H1 (cell line): ENCODE data around the gene P2RY11. TPM values are rescaled to one million over a fixed set of nuclear protein-coding genes. Genes with fewer than 3 reads are reported as not detected.
A peak's percentile ranks its signal among the peaks of the same experiment; 100 is the strongest.

ENCODE experiments used
- CTCF ChIA-PET: fragments of 300-600 bp; sonication (Branson Sonifier 250); formaldehyde crosslinking; loops from one replicate; lab custom pipeline; 2021; ENCODE audit not compliant: partially characterized antibody; lab: Charles Lee
- POLR2A ChIA-PET: fragments of 300-600 bp; sonication (Branson Sonifier 250); formaldehyde crosslinking; loops from one replicate; lab custom pipeline; 2021; ENCODE audit warnings: inconsistent platforms; ENCODE audit not compliant: partially characterized antibody; lab: Charles Lee
- DNase-seq, 2 experiments: peaks; one replicate each; pipeline versions ENCODE4 v3.0.0 to v3.0.0-alpha.2; 2010 to 2022; ENCODE audit warnings: low spot score in 2 of 2, low read depth in 1 of 2, mixed read lengths in 1 of 2
- FAIRE-seq: peaks from 2 replicates; lab custom pipeline; 2011; peaks lifted over from hg19 to GRCh38; lab: Jason Lieb, UNC
- H2AFZ ChIP-seq: 2 replicates; pipeline ENCODE4 v1.8.1; 2012; ENCODE audit warnings: low read length, inconsistent platforms
- H2AK5ac ChIP-seq: 2 replicates; pipeline ENCODE4 v1.6.1; 2013; ENCODE audit warnings: low read depth, low read length
- H2BK120ac ChIP-seq: replicated peaks from 2 replicates; pipeline ENCODE3; 2013; ENCODE audit warnings: low read depth, low read length, inconsistent platforms
- H2BK12ac ChIP-seq: 2 replicates; pipeline ENCODE4 v1.6.1; 2013; ENCODE audit warnings: low read depth, low read length
- H2BK15ac ChIP-seq: 2 replicates; pipeline ENCODE4 v1.6.1; 2013; ENCODE audit warnings: low read length
- H2BK20ac ChIP-seq: 2 replicates; pipeline ENCODE4 v1.6.1; 2013; ENCODE audit warnings: low read length
- H2BK5ac ChIP-seq: 2 replicates; pipeline ENCODE4 v1.6.1; 2013; ENCODE audit warnings: low read depth, low read length
- H3K14ac ChIP-seq: 2 replicates; pipeline ENCODE4 v1.6.1; 2013; ENCODE audit warnings: inconsistent platforms; ENCODE audit not compliant: insufficient read length
- H3K18ac ChIP-seq: 2 replicates; pipeline ENCODE4 v1.6.1; 2013; ENCODE audit warnings: low read length; ENCODE audit errors: extremely low read depth
- H3K23ac ChIP-seq: 2 replicates; pipeline ENCODE4 v1.6.1; 2013; ENCODE audit warnings: inconsistent platforms; ENCODE audit not compliant: insufficient read length
- H3K23me2 ChIP-seq: 2 replicates; pipeline ENCODE4 v1.6.1; 2013; ENCODE audit warnings: low read depth, low read length
- H3K27ac ChIP-seq: 2 replicates; pipeline ENCODE4 v1.6.1; 2011; ENCODE audit warnings: low read depth, low read length, inconsistent platforms
- H3K27me3 ChIP-seq, 4 experiments: replicated peaks in 1 of 4; 1 replicate in 1 of 4; 2 replicates in 3 of 4; pipeline versions ENCODE4 v1.6.1 to v1.8.1; 2011 to 2013; ENCODE audit warnings: low read length in 3 of 4, mild to moderate bottlenecking in 3 of 4, inconsistent platforms in 2 of 4, mixed read lengths in 2 of 4, moderate library complexity in 1 of 4; ENCODE audit not compliant: control insufficient read depth in 3 of 4, insufficient read depth in 3 of 4; ENCODE audit errors: extremely low read depth in 1 of 4
- H3K36me3 ChIP-seq, 4 experiments: 2 replicates each; pipeline versions ENCODE4 v1.6.1 to v1.8.1; 2011 to 2013; ENCODE audit warnings: mild to moderate bottlenecking in 4 of 4, low read length in 3 of 4, moderate library complexity in 2 of 4, control low read depth in 1 of 4, inconsistent platforms in 1 of 4; ENCODE audit not compliant: insufficient read depth in 4 of 4, control insufficient read depth in 2 of 4
- H3K4ac ChIP-seq: replicated peaks from 2 replicates; pipeline ENCODE3; 2013; ENCODE audit warnings: low read length, low read depth, mixed read lengths, inconsistent platforms; ENCODE audit not compliant: insufficient read length
- H3K4me1 ChIP-seq, 4 experiments: replicated peaks in 1 of 4; 1 replicate in 1 of 4; 2 replicates in 3 of 4; pipeline versions ENCODE4 v1.6.1 to v1.8.1; 2011 to 2013; ENCODE audit warnings: low read length in 3 of 4, inconsistent platforms in 2 of 4, mixed read lengths in 1 of 4; ENCODE audit not compliant: insufficient read depth in 4 of 4, control insufficient read depth in 3 of 4
- H3K4me2 ChIP-seq, 2 experiments: 2 replicates each; pipeline versions ENCODE4 v1.6.1 to v1.8.1; 2011 to 2013; ENCODE audit warnings: low read depth in 2 of 2, low read length in 2 of 2, control low read depth in 1 of 2, inconsistent platforms in 1 of 2, mild to moderate bottlenecking in 1 of 2; ENCODE audit not compliant: insufficient read depth in 1 of 2
- H3K4me3 ChIP-seq, 4 experiments: fragments of 200-600, 300-600 bp in 1 of 4; sonication (generic), shearing (Covaris generic), sonication (Bioruptor Twin) in 1 of 4; 2 replicates each; pipeline versions ENCODE4 v1.5.1 to v1.8.1; 2011 to 2016; ENCODE audit warnings: low read length in 4 of 4, low read depth in 3 of 4, control low read depth in 2 of 4, inconsistent platforms in 2 of 4, mild to moderate bottlenecking in 2 of 4, mixed read lengths in 1 of 4, moderate library complexity in 1 of 4; ENCODE audit not compliant: insufficient read depth in 2 of 4; ENCODE audit errors: extremely low read depth in 1 of 4
- H3K56ac ChIP-seq: replicated peaks from 2 replicates; pipeline ENCODE3; 2013; ENCODE audit warnings: low read depth, mild to moderate bottlenecking, mixed read lengths, low read length, inconsistent platforms; ENCODE audit not compliant: insufficient read length
- H3K79me1 ChIP-seq: 2 replicates; pipeline ENCODE4 v1.6.1; 2013; ENCODE audit warnings: low read depth, low read length, control low read depth
- H3K79me2 ChIP-seq, 2 experiments: 2 replicates each; pipeline versions ENCODE4 v1.6.1 to v1.8.1; 2012 to 2013; ENCODE audit warnings: low read length in 2 of 2, mild to moderate bottlenecking in 2 of 2, inconsistent platforms in 1 of 2; ENCODE audit not compliant: insufficient read depth in 2 of 2, control insufficient read depth in 1 of 2
- H3K9ac ChIP-seq, 4 experiments: replicated peaks in 1 of 4; 1 replicate in 1 of 4; 2 replicates in 3 of 4; pipeline versions ENCODE4 v1.6.1 to v1.8.1; 2011 to 2013; ENCODE audit warnings: low read depth in 3 of 4, low read length in 3 of 4, control low read depth in 2 of 4, mild to moderate bottlenecking in 2 of 4, moderate library complexity in 2 of 4, inconsistent platforms in 1 of 4; ENCODE audit errors: extremely low read depth in 1 of 4
- H3K9me3 ChIP-seq, 2 experiments: 2 replicates each; pipeline versions ENCODE4 v1.6.1 to v1.8.1; 2012 to 2013; ENCODE audit warnings: mild to moderate bottlenecking in 2 of 2, moderate library complexity in 2 of 2, control low read depth in 1 of 2, inconsistent platforms in 1 of 2, low read depth in 1 of 2, low read length in 1 of 2, mixed read lengths in 1 of 2; ENCODE audit not compliant: insufficient read depth in 2 of 2
- H4K20me1 ChIP-seq, 2 experiments: replicated peaks in 1 of 2; 2 replicates each; pipeline versions ENCODE3 to v1.8.1; 2011 to 2013; ENCODE audit warnings: inconsistent platforms in 2 of 2, low read length in 2 of 2, mild to moderate bottlenecking in 1 of 2; ENCODE audit not compliant: insufficient read depth in 2 of 2, control insufficient read depth in 1 of 2
- H4K5ac ChIP-seq: 2 replicates; pipeline ENCODE4 v1.6.1; 2013; ENCODE audit warnings: low read length, low read depth, mixed read lengths, inconsistent platforms; ENCODE audit not compliant: insufficient read length
- H4K8ac ChIP-seq: 2 replicates; pipeline ENCODE4 v1.8.0; 2013; ENCODE audit warnings: mild to moderate bottlenecking, moderate library complexity, low read length, inconsistent platforms; ENCODE audit not compliant: insufficient read depth; ENCODE audit errors: extremely low read depth
- H4K91ac ChIP-seq: replicated peaks from 2 replicates; pipeline ENCODE3; 2013; ENCODE audit warnings: low read length, mixed read lengths, inconsistent platforms; ENCODE audit not compliant: insufficient read length
- CEBPB ChIP-seq: IDR thresholded peaks from 2 replicates; pipeline ENCODE4 v1.6.1; 2012; ENCODE audit warnings: low read depth, low read length
- KDM4A ChIP-seq: IDR thresholded peaks from one replicate; pipeline ENCODE4 v1.7.1; 2012; ENCODE audit warnings: low read depth, mild to moderate bottlenecking, moderate library complexity, low read length, inconsistent platforms; ENCODE audit not compliant: severe bottlenecking
- POLR2A ChIP-seq, 2 experiments: IDR thresholded peaks; 1 replicate in 1 of 2; 2 replicates in 1 of 2; pipeline ENCODE4 v1.6.1; 2011; ENCODE audit warnings: low read depth in 2 of 2, low read length in 2 of 2, mild to moderate bottlenecking in 2 of 2; ENCODE audit errors: control extremely low read depth in 1 of 2
- POLR2AphosphoS5 ChIP-seq: IDR thresholded peaks from 2 replicates; pipeline ENCODE4 v1.6.1; 2011; ENCODE audit warnings: low read depth, low read length
- RBBP5 ChIP-seq: IDR thresholded peaks from 2 replicates; pipeline ENCODE4 v1.7.1; 2012; ENCODE audit warnings: low read depth, mild to moderate bottlenecking, inconsistent platforms, low read length, moderate library complexity, borderline replicate concordance
- SP1 ChIP-seq: IDR thresholded peaks from 2 replicates; pipeline ENCODE4 v1.6.1; 2011; ENCODE audit warnings: low read depth, low read length
- SP2 ChIP-seq: IDR thresholded peaks from 2 replicates; pipeline ENCODE4 v1.6.1; 2012; ENCODE audit warnings: mild to moderate bottlenecking, low read length, inconsistent platforms
- SRF ChIP-seq: IDR thresholded peaks from 2 replicates; pipeline ENCODE4 v1.6.1; 2011; ENCODE audit warnings: mild to moderate bottlenecking, low read depth, low read length, moderate library complexity
- TBP ChIP-seq: IDR thresholded peaks from 2 replicates; pipeline ENCODE4 v1.6.1; 2011; ENCODE audit warnings: low read depth, low read length, improper control_type of control experiment
- WGBS, 2 experiments: shearing (Covaris generic) in 1 of 2; methylation state at CpG; one replicate each; pipeline versions ENCODE4 v1.1.6 to v1.1.7; 2013 to 2015; ENCODE audit warnings: low lambda C conversion rate in 2 of 2, mixed read lengths in 2 of 2, inconsistent platforms in 1 of 2, low coverage in 1 of 2, missing lambda C conversion rate in 1 of 2; ENCODE audit not compliant: insufficient replicate concordance in 2 of 2, insufficient coverage in 1 of 2, insufficient read length in 1 of 2; ENCODE audit errors: extremely low coverage in 1 of 2, missing lambda C conversion rate in 1 of 2; 5-methylcytosine and 5-hydroxymethylcytosine counted together
- long read RNA-seq, 2 experiments: library from RNA in 1 of 2; library from capped mRNA in 1 of 2; stranded (forward); transcript quantifications; one replicate each; pipeline ENCODE4 v2.0.0, GENCODE V29; 2021; ENCODE audit warnings: inconsistent platforms in 1 of 2
- polyA minus RNA-seq, 3 experiments: library from RNA; depleted of rRNA, polyadenylated mRNA; stranded (reverse); fragments of >200 nt; gene quantifications; 1 replicate in 2 of 3; 2 replicates in 1 of 3; pipeline ENCODE4 v1.2.3, GENCODE V29; 2011
- polyA plus RNA-seq, 7 experiments: library from polyadenylated mRNA; depleted of rRNA in 3 of 7; stranded (reverse) in 5 of 7; unstranded in 2 of 7; fragments of >200 nt in 5 of 7; fragments of 200-250 nt in 2 of 7; gene quantifications; 1 replicate in 5 of 7; 2 replicates in 1 of 7; 4 replicates in 1 of 7; pipeline versions ENCODE4 v1.2.1 to v1.2.3, GENCODE V29; 2011 to 2013; ENCODE audit warnings: missing spikeins in 2 of 7, mixed read lengths in 2 of 7
- total RNA-seq: library from RNA; stranded (reverse); fragmentation: NEBNext Ultra II Directional; extraction: Animal tissue kit (Norgen Biotek cat#: 25700); gene quantifications from 2 replicates; pipeline ENCODE4 v1.2.1, GENCODE V29; 2021
- TF ChIP-seq, protein P1 (sequence below): IDR thresholded peaks from 2 replicates; pipeline ENCODE4 v1.6.1; 2012; ENCODE audit warnings: inconsistent platforms

Gene P2RY11, protein sequence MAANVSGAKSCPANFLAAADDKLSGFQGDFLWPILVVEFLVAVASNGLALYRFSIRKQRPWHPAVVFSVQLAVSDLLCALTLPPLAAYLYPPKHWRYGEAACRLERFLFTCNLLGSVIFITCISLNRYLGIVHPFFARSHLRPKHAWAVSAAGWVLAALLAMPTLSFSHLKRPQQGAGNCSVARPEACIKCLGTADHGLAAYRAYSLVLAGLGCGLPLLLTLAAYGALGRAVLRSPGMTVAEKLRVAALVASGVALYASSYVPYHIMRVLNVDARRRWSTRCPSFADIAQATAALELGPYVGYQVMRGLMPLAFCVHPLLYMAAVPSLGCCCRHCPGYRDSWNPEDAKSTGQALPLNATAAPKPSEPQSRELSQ
- 17.8 and 18.0 TPM in 2 replicates for total RNA-seq
- 9.2 and 16.2 TPM in 2 replicates for polyA plus RNA-seq (2011; rRNA removed)
- polyA plus RNA-seq (2011; cell fraction: cytosol; rRNA removed) = 12.6 TPM
- polyA plus RNA-seq (2011; cell fraction: nucleus; rRNA removed) = 21.5 TPM
- 11.8 to 21.7 TPM (median 15.7 TPM) in 4 replicates for polyA plus RNA-seq (2012, experiment 1 of 2)
- 3.7 TPM for polyA plus RNA-seq (2012, experiment 2 of 2)
- 8.5 TPM for polyA plus RNA-seq (2013, experiment 1 of 2)
- 6.9 TPM for polyA plus RNA-seq (2013, experiment 2 of 2)
- 5.6 and 6.6 TPM in 2 replicates for polyA minus RNA-seq (2011; rRNA and poly(A)+ RNA removed)
- polyA minus RNA-seq (2011; cell fraction: cytosol; rRNA and poly(A)+ RNA removed) = 9.8 TPM
- polyA minus RNA-seq (2011; cell fraction: nucleus; rRNA and poly(A)+ RNA removed) = 11.3 TPM
- long read RNA-seq, experiment 1 = 0 reads
- long read RNA-seq, experiment 2, partial matches to known transcripts = 0 of 1 reads
- long read RNA-seq, experiment 2, other reads (novel, unspliced or antisense) = 1 of 1 reads

DNA sequence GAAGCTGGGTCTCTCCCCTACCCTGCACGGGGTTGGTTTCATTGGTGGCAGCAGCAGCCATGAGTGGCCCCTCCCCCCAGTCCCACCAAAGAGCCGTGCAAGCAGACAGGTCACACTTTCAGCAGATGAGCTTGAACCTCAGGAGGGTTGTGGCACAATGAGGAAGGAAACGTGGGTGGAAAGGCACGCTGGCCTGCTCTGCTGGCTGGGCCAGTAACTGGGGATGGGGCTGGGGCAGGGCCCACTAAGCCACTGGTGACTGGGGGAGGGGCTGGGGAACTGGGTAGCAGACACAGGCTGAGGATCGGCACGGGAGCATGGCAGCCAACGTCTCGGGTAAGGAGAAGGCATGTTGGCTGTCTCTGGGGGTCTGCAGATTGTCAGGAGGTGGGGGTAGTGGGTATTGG is at the start of gene P2RY11:
Gene P2RY11, plus strand, starts transcription at position 289 of the 407 bp plus-strand sequence. Its CDS starts 29 bp downstream, at position 318.
- Histone ChIP-seq H3K27me3 (no peaks in the 10 kb centered on the region), H2AK5ac (no peak within 1 kb of the TSS), H3K14ac (no peak within 1 kb of the TSS), H3K4me1 (peaks cover 0 to 4% (median 3%) of the 10 kb centered on the region in 4 experiments; a peak in 5 of 7 replicates), H3K36me3 (peaks cover 37 to 67% (median 50%) of the 10 kb centered on the region in 4 experiments), H4K20me1 (peaks cover 14 to 36% of the 10 kb centered on the region in 2 experiments)
- FAIRE-seq = no peak
- TF ChIP-seq SRF (no peak), SP1 (no peak), KDM4A (no peak), POLR2AphosphoS5 (peak; percentile 73), SP2 (no peak), RBBP5 (no peak), POLR2A (IDR thresholded peaks at IDR 0.05; ENCODE audit: control extremely low read depth in 1 of 2, low read depth in 2 of 2, low read length in 2 of 2) (peak in 1 of 2 experiments; percentile 47; a peak in 1 of 3 replicates), TBP (no peak), CEBPB (no peak)
- TF ChIP-seq, protein P1, sequence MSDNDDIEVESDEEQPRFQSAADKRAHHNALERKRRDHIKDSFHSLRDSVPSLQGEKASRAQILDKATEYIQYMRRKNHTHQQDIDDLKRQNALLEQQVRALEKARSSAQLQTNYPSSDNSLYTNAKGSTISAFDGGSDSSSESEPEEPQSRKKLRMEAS = no peak
- TF ChIP-seq, all 59 proteins: peak for 2
- ChIA-PET POLR2A (interaction anchor here (1.0 to 29.1 kb wide), 5 partner anchors 2 to 198 kb away, joined by 4 to 412 read pairs (median 240); partner anchors contain the start of genes ANGPTL6, EIF3G, P2RY11 and PPAN), CTCF (interaction anchor here (1.1 to 5.0 kb wide), 4 partner anchors 8 to 191 kb away, joined by 3 to 42 read pairs (median 12); partner anchors contain the start of gene ANGPTL6)
- Histone ChIP-seq H4K91ac (no peak within 1 kb of the TSS), H2BK12ac (no peak within 1 kb of the TSS), H3K4me2 (no peak within 1 kb of the TSS), H2BK20ac (no peak within 1 kb of the TSS), H3K4ac (no peak within 1 kb of the TSS), H2BK120ac (no peak within 1 kb of the TSS), H3K23ac (no peak within 1 kb of the TSS), H3K56ac (no peak within 1 kb of the TSS), H2AFZ (no peak within 1 kb of the TSS), H3K23me2 (0 out of 2 replicates have a peak, but pooled peaks cover 4% of the 10 kb centered on the region), H3K18ac (no peak within 1 kb of the TSS), H3K79me2 (peaks cover 6 to 22% of the 10 kb centered on the region in 2 experiments; a peak in 3 of 4 replicates), H3K27ac (no peak within 1 kb of the TSS), H4K5ac (no peak within 1 kb of the TSS), H3K79me1 (peaks cover 8% of the 10 kb centered on the region; the same call in 1 of the 2 replicates), H3K4me3 (no peak within 1 kb of the TSS), H2BK15ac (no peak within 1 kb of the TSS), H4K8ac (peak within 1 kb of the TSS; percentile 51), H2BK5ac (no peak within 1 kb of the TSS), H3K9me3 (no peaks in the 10 kb centered on the region), H3K9ac (no peak within 1 kb of the TSS)
- WGBS, 2 experiments = 89% methylated on average over 8 of the region's 8 CpGs; no CpG with 5 or more reads in 1 of the 2 experiments
- no peak for DNase-seq
